Tibial nerve (tissue), 4 donors: ENCODE measurements around the gene ABCB1. TPM values are rescaled to one million over a fixed set of nuclear protein-coding genes. Genes with fewer than 3 reads are reported as not detected.

Experiments used
- DNase-seq, 2 donors: peaks; one replicate each; pipeline ENCODE4 v3.0.0-alpha.2; 2019; ENCODE audit warnings: low spot score in 2 of 2
- H3K27ac ChIP-seq, 4 donors: fragments of 200-600 bp; sonication (generic) in 3 of 4; one replicate each; pipeline ENCODE4 v1.5.1; 2017 to 2019; ENCODE audit warnings: mild to moderate bottlenecking in 1 of 4
- H3K27me3 ChIP-seq, 2 donors: fragments of 200-600 bp; sonication (generic) in 1 of 2; one replicate each; pipeline versions ENCODE4 v1.5.1 to v1.6.0; 2017 to 2019
- H3K36me3 ChIP-seq, 3 donors: fragments of 200-600 bp; sonication (generic); one replicate each; pipeline ENCODE4 v1.5.1; 2018 to 2019
- H3K4me1 ChIP-seq, 4 donors: fragments of 200-600 bp; sonication (generic) in 3 of 4; one replicate each; pipeline ENCODE4 v1.5.1; 2017 to 2019
- H3K4me3 ChIP-seq, 4 donors: fragments of 200-600 bp; sonication (generic) in 3 of 4; one replicate each; pipeline ENCODE4 v1.5.1; 2017 to 2019; ENCODE audit warnings: mild to moderate bottlenecking in 1 of 4, moderate library complexity in 1 of 4
- H3K9me3 ChIP-seq, 4 donors: fragments of 200-600 bp; sonication (generic) in 3 of 4; one replicate each; pipeline ENCODE4 v1.5.1; 2017 to 2019
- EP300 ChIP-seq, 2 donors: sonication (generic); formaldehyde crosslinking; IDR thresholded peaks; one replicate each; pipeline ENCODE4 v1.6.1; 2017; ENCODE audit warnings: antibody characterized with exemption in 2 of 2, mild to moderate bottlenecking in 1 of 2
- POLR2A ChIP-seq, 2 donors: fragments of 450-650 bp; IDR thresholded peaks; one replicate each; pipeline ENCODE4 v1.6.1; 2017; ENCODE audit warnings: antibody characterized with exemption in 2 of 2, mild to moderate bottlenecking in 2 of 2, moderate library complexity in 2 of 2
- WGBS, 2 donors: methylation state at CpG; one replicate each; pipeline ENCODE4 v1.1.5; 2018; 5-methylcytosine and 5-hydroxymethylcytosine counted together
- total RNA-seq, 4 donors: library from RNA; depleted of rRNA; stranded (reverse); fragments of >200 nt; gene quantifications; one replicate each; pipeline ENCODE4 v1.1.0, GENCODE V29; 2016
- TF ChIP-seq, protein P1 (sequence below), 5 experiments: fragments of 200-600 bp in 3 of 5; fragments of 450-650 bp in 2 of 5; sonication (generic) in 3 of 5; IDR thresholded peaks; one replicate each; pipeline ENCODE4 v1.5.1; 2016 to 2019; ENCODE audit warnings: antibody characterized with exemption in 5 of 5, mild to moderate bottlenecking in 3 of 5, moderate library complexity in 2 of 5

The ABCB1 gene
- total RNA-seq, 4 donors from 2014 or later, result 12.8 to 36.0 (median 22.2) TPM

GRCh38 chr7:87505557-87506245 is 95.0 kb downstream of the ABCB1 start:
- Histone ChIP-seq H3K27me3 (no peaks in the 10 kb centered on the region), H3K4me1 (no peaks in the 10 kb centered on the region), H3K4me3 (no peak overlapping the region), H3K27ac (no peak overlapping the region), H3K36me3 (no peaks in the 10 kb centered on the region), H3K9me3 (no peaks in the 10 kb centered on the region)
- 69 to 74% methylated on average over 5 of the region's 5 CpGs for WGBS, 2 donors
- TF ChIP-seq, protein P1, sequence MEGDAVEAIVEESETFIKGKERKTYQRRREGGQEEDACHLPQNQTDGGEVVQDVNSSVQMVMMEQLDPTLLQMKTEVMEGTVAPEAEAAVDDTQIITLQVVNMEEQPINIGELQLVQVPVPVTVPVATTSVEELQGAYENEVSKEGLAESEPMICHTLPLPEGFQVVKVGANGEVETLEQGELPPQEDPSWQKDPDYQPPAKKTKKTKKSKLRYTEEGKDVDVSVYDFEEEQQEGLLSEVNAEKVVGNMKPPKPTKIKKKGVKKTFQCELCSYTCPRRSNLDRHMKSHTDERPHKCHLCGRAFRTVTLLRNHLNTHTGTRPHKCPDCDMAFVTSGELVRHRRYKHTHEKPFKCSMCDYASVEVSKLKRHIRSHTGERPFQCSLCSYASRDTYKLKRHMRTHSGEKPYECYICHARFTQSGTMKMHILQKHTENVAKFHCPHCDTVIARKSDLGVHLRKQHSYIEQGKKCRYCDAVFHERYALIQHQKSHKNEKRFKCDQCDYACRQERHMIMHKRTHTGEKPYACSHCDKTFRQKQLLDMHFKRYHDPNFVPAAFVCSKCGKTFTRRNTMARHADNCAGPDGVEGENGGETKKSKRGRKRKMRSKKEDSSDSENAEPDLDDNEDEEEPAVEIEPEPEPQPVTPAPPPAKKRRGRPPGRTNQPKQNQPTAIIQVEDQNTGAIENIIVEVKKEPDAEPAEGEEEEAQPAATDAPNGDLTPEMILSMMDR (IDR thresholded peaks at IDR 0.05), result no peak
- TF ChIP-seq EP300 (IDR thresholded peaks at IDR 0.05) (no peak), POLR2A (IDR thresholded peaks at IDR 0.05) (no peak)
- DNase-seq, result no peak

GRCh38 chr7:87505122-87505521 is 95.6 kb downstream of the ABCB1 start:
- H3K9me3 ChIP-seq, result no peaks in the 10 kb centered on the region
- no peak overlapping the region for H3K27ac ChIP-seq
- no peaks in the 10 kb centered on the region for H3K27me3 ChIP-seq
- no peak overlapping the region for H3K4me3 ChIP-seq
- no peaks in the 10 kb centered on the region for H3K4me1 ChIP-seq
- no peak for DNase-seq
- 84 to 86% methylated on average over 5 of the region's 5 CpGs for WGBS, 2 donors
- no peaks in the 10 kb centered on the region for H3K36me3 ChIP-seq
- TF ChIP-seq EP300 (IDR thresholded peaks at IDR 0.05) (no peak), POLR2A (IDR thresholded peaks at IDR 0.05) (no peak)
- TF ChIP-seq, protein P1 (IDR thresholded peaks at IDR 0.05), result no peak

DNA sequence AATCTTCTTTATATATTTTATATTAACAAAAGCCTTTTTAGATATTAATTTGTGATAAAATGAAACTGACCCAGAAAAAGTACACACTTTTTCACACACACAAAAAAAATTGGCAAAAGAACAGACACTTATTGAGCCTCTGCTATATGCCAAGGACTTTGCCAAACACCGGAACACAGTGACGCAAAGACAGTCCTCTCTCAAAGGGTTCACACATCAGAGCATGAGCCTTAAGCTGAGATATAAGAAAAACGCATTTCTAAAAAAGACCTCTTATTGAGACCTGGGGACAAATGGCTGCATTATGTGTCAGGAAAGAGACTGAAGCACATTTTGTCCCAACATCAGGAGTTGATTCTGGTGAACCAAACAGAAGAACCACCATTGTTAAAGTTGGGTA is 101.2 kb downstream of the ABCB1 start:
- WGBS, 2 donors, result 53 to 59% methylated on average over 3 of the region's 3 CpGs
- Histone ChIP-seq H3K27ac (no peak overlapping the region), H3K36me3 (no peaks in the 10 kb centered on the region), H3K27me3 (no peaks in the 10 kb centered on the region), H3K9me3 (no peaks in the 10 kb centered on the region), H3K4me3 (no peak overlapping the region), H3K4me1 (no peaks in the 10 kb centered on the region)
- no peak for TF ChIP-seq POLR2A (IDR thresholded peaks at IDR 0.05)
- TF ChIP-seq EP300 (IDR thresholded peaks at IDR 0.05), result no peak
- TF ChIP-seq, protein P1 (IDR thresholded peaks at IDR 0.05), result no peak
- DNase-seq, result no peak

- TF ChIP-seq EP300 (IDR thresholded peaks at IDR 0.05), result no peak
- TF ChIP-seq POLR2A (IDR thresholded peaks at IDR 0.05), result no peak
- no peak for DNase-seq
- H3K36me3 ChIP-seq, result no peaks in the 10 kb centered on the region
- no peaks in the 10 kb centered on the region for H3K27me3 ChIP-seq
- 50 to 55% methylated on average over 1 of the region's 1 CpG for WGBS, 2 donors
- H3K4me3 ChIP-seq, result no peak overlapping the region
- H3K4me1 ChIP-seq, result no peaks in the 10 kb centered on the region
- H3K9me3 ChIP-seq, result no peaks in the 10 kb centered on the region
- no peak overlapping the region for H3K27ac ChIP-seq
These were observed 101.8 kb downstream of the ABCB1 start for GRCh38 chr7:87498893-87499292.

GRCh38 chr7:87497482-87497881 is 103.2 kb downstream of the ABCB1 start:
- Histone ChIP-seq H3K27me3 (no peaks in the 10 kb centered on the region), H3K27ac (no peak overlapping the region), H3K4me3 (no peak overlapping the region), H3K36me3 (no peaks in the 10 kb centered on the region), H3K4me1 (no peaks in the 10 kb centered on the region), H3K9me3 (no peaks in the 10 kb centered on the region)
- DNase-seq, result no peak
- TF ChIP-seq POLR2A (IDR thresholded peaks at IDR 0.05) (no peak), EP300 (IDR thresholded peaks at IDR 0.05) (no peak)
- TF ChIP-seq, protein P1 (IDR thresholded peaks at IDR 0.05), result no peak
- 54 to 66% methylated on average over 3 of the region's 3 CpGs for WGBS, 2 donors
